BJ (cell line): ENCODE results near the gene MLF1. TPM values are rescaled to one million over a fixed set of nuclear protein-coding genes. Genes with fewer than 3 reads are reported as not detected.
A peak's percentile ranks its signal among the peaks of the same experiment; 100 is the strongest.

Experiments
- CTCF ChIA-PET: fragments of 350-600 bp; formaldehyde crosslinking; extraction: SDS; loops from one replicate; lab custom pipeline; 2021; ENCODE audit warnings: antibody characterized with exemption, inconsistent platforms; lab: Yijun Ruan, JAX
- POLR2A ChIA-PET: fragments of 300-600 bp; sonication (Branson Sonifier 250); formaldehyde crosslinking; extraction: SDS; loops from one replicate; lab custom pipeline; 2021; ENCODE audit warnings: antibody characterized with exemption; lab: Charles Lee
- DNase-seq: peaks from one replicate; pipeline ENCODE4 v3.0.0-alpha.2; 2011; ENCODE audit warnings: low read depth
- H3K27me3 ChIP-seq: 2 replicates; pipeline ENCODE4 v1.6.0; 2011; ENCODE audit warnings: low read length; ENCODE audit not compliant: control insufficient read depth, insufficient read depth
- H3K36me3 ChIP-seq: 2 replicates; pipeline ENCODE4 v1.5.1; 2011; ENCODE audit warnings: low read length; ENCODE audit not compliant: control insufficient read depth, insufficient read depth
- H3K4me3 ChIP-seq: 2 replicates; pipeline ENCODE4 v1.5.1; 2011; ENCODE audit warnings: low read depth, mild to moderate bottlenecking, control low read depth, low read length
- CTCF ChIP-seq: IDR thresholded peaks from 2 replicates; pipeline ENCODE4 v1.5.1; 2011; ENCODE audit warnings: low read depth, mild to moderate bottlenecking, control low read depth, inconsistent platforms, low read length, moderate library complexity; ENCODE audit not compliant: insufficient read depth
- polyA plus RNA-seq: library from polyadenylated mRNA; depleted of rRNA; stranded (reverse); fragments of >200 nt; gene quantifications from 2 replicates; pipeline ENCODE4 v1.2.3, GENCODE V29; 2011

MLF1 gene
- polyA plus RNA-seq, 1 experiment = 4.4 TPM

GRCh38 chr3:158642005-158642404, 71.0 kb downstream of the MLF1 start:
- POLR2A ChIA-PET = no interaction called here
- no peak overlapping the region for H3K4me3 ChIP-seq
- CTCF ChIA-PET = interaction anchor here (0.6 to 1.1 kb wide), 2 partner anchors 102 to 229 kb away, joined by 4 read pairs; no protein-coding TSS in a partner anchor
- no peak for TF ChIP-seq CTCF
- H3K27me3 ChIP-seq = no peaks in the 10 kb centered on the region
- H3K36me3 ChIP-seq = no peaks in the 10 kb centered on the region; the same call in 1 of the 2 replicates
- no peak for DNase-seq

GRCh38 chr3:158642474-158643210, 71.6 kb downstream of the MLF1 start:
- no peak for TF ChIP-seq CTCF
- Histone ChIP-seq H3K27me3 (no peaks in the 10 kb centered on the region), H3K36me3 (no peaks in the 10 kb centered on the region; the same call in none of the 2 replicates), H3K4me3 (no peak overlapping the region)
- DNase-seq = no peak
- CTCF ChIA-PET = interaction anchor here (0.6 to 3.7 kb wide), 5 partner anchors 20 to 228 kb away, joined by 3 to 32 read pairs (median 4); no protein-coding TSS in a partner anchor
- POLR2A ChIA-PET = no interaction called here

GRCh38 chr3:158644345-158644908, 73.4 kb downstream of the MLF1 start, which contains the start of gene GFM1:
TSS of gene GFM1 (plus strand) at chr3:158644527. CDS start at chr3:158644635, 108 bp downstream.
- TF ChIP-seq CTCF = peak; percentile 94
- peak; percentile 80 for DNase-seq

GRCh38 chr3:158649791-158650190, 78.8 kb downstream of the MLF1 start:
- no peak for DNase-seq
- POLR2A ChIA-PET = no interaction called here

More at GRCh38 chr3:158644345-158644908, 73.4 kb downstream of the MLF1 start, which contains the start of gene GFM1:
- CTCF ChIA-PET = interaction anchor here (0.7 to 3.7 kb wide), 25 partner anchors 10 to 615 kb away, joined by 3 to 32 read pairs (median 6); partner anchors contain the start of genes MFSD1 and MLF1
- POLR2A ChIA-PET = interaction anchor here (0.8 kb wide), 1 partner anchor 74 kb away, joined by 22 read pairs; the partner anchor contains the start of gene MLF1
- Histone ChIP-seq H3K36me3 (peaks cover 2% of the 10 kb centered on the region), H3K4me3 (peak within 1 kb of the TSS; percentile 99), H3K27me3 (no peaks in the 10 kb centered on the region)

More at GRCh38 chr3:158649791-158650190, 78.8 kb downstream of the MLF1 start:
- peaks cover 6% of the 10 kb centered on the region for H3K36me3 ChIP-seq
- no peak overlapping the region for H3K4me3 ChIP-seq
- no peak for TF ChIP-seq CTCF
- CTCF ChIA-PET = interaction anchor here (0.8 kb wide), 1 partner anchor 140 kb away, joined by 3 read pairs; no protein-coding TSS in a partner anchor
- H3K27me3 ChIP-seq = no peaks in the 10 kb centered on the region
